NT2/D1 (cell line): ENCODE results near the gene KCNJ13.

Experiments
- YY1 ChIP-seq: IDR thresholded peaks from 2 replicates; pipeline ENCODE4 v1.6.1; 2011; ENCODE audit not compliant: insufficient read length, insufficient read depth
- ZNF274 ChIP-seq: IDR thresholded peaks from 2 replicates; pipeline ENCODE4 v1.6.1; 2011; ENCODE audit warnings: mild to moderate bottlenecking, low read depth, low read length

- TF ChIP-seq ZNF274 (no peak), YY1 (no peak)
Observed at GRCh38 chr2:232816657-232817056, 40.3 kb upstream of the KCNJ13 start.
